ENCODE data around the gene WFIKKN1. TPM values are rescaled to one million over a fixed set of nuclear protein-coding genes. Genes with fewer than 3 reads are reported as not detected.

The WFIKKN1 gene
- total and polyA plus RNA-seq, 2 of the 13 experiments (the other 11 are each of a cell fraction or from before 2014, with no cell fraction given) = 1.7 to 4.9 TPM

DNA sequence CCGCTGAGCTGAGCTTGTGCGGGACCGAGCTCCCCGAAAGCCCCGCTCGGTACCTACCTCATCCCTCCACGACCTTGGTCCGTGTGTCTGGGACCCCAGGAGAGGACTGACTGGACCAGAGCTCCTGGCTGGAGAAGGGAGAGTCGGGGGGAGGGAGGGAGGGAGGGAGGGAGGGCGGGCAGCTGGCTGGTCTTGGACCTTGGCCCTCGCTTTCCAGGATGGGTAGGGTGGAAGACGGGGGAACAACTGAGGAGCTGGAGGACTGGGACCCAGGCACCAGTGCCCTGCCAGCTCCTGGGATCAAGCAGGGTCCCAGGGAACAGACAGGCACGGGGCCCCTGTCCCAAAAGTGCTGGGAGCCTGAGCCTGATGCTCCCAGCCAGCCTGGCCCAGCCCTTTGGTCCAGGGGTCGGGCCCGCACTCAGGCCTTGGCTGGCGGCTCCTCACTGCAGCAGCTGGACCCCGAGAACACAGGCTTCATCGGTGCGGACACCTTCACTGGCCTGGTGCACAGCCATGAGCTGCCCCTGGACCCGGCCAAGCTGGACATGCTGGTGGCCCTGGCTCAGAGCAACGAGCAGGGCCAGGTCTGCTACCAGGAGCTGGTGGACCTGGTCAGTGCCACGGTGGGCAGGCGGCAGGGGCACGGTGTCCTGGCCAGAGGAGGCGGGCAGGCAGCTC lies 45.2 kb downstream of the WFIKKN1 start (continued):
- no peak for TF ChIP-seq HNRNPLL (IDR thresholded peaks at IDR 0.05; ENCODE audit: low read depth, low read length, poor library complexity, severe bottlenecking)

DNA sequence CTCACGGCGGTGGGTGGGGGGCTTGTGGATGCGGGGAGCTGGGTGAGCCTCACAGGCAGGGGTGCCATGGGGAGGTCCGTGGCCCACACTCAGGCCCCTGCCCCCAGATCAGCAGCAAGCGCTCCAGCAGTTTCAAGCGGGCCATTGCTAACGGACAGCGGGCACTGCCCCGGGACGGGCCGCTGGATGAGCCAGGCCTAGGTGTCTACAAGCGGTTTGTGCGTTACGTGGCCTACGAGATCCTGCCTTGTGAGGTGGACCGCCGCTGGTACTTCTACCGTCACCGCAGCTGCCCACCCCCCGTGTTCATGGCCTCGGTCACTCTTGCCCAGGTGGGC lies 45.7 kb downstream of the WFIKKN1 start:
- Histone ChIP-seq H3K4me3 (replicated peaks in 1 of 3; ENCODE audit: insufficient read depth in 1 of 3, low read depth in 2 of 3, low read length in 3 of 3) (peak overlapping the region in 2 of 3 experiments; percentile 28 to 74; a peak in 2 of 6 replicates), H3K4me1 (ENCODE audit: insufficient read depth, low read length) (peaks cover 41% of the 10 kb centered on the region), H3K9me3 (ENCODE audit: low read length) (no peaks in the 10 kb centered on the region), H2AFZ (ENCODE audit: low read length) (no peak overlapping the region), H3K27ac (ENCODE audit: extremely low read length, insufficient read depth, low read length) (peak overlapping the region; percentile 60), H3K79me2 (ENCODE audit: insufficient read depth, low read length) (peaks cover 8% of the 10 kb centered on the region), H4K20me1 (ENCODE audit: insufficient read depth, low read length) (0 out of 2 replicates have a peak, but pooled peaks cover 3% of the 10 kb centered on the region), H3K36me3 (replicated peaks in 1 of 2; ENCODE audit: control insufficient read depth in 1 of 2, insufficient read depth in 2 of 2, low read length in 2 of 2) (peaks cover 12 to 22% of the 10 kb centered on the region in 2 experiments; a peak in 4 of 5 replicates), H3K27me3 (ENCODE audit: control insufficient read depth in 1 of 2, insufficient read depth in 2 of 2, low read length in 2 of 2) (no peaks in the 10 kb centered on the region; a peak in 1 of 5 replicates), H3K4me2 (ENCODE audit: low read depth, low read length) (peak overlapping the region; percentile 87; the same call in 1 of the 2 replicates), H3K9ac (ENCODE audit: insufficient read depth, low read depth, low read length) (no peak overlapping the region)
- ChIA-PET POLR2A (interaction anchor here (0.8 to 1.9 kb wide), 4 partner anchors 9 to 27 kb away, joined by 3 to 12 read pairs (median 6); partner anchors contain the start of genes RHOT2, WDR24 and WDR90), CTCF (ENCODE audit: low intra/inter-chr PET ratio, low total read pairs) (no interaction called here)
- 91% methylated on average over 4 of the region's 21 CpGs for WGBS (ENCODE audit: low lambda C conversion rate)
- no peak for ATAC-seq
- BruUV-seq (replicated peaks) = no TSS peak
- in situ Hi-C loops (cut with HindIII; ENCODE audit: extremely low pct_ligation_motif_present, low pct_unique_long_range_greater_than_20kb) (no loop called here), intact Hi-C loops (cut with micrococcal nuclease; ENCODE audit: unreplicated experiment) (no loop called here)
- DNase-seq (ENCODE audit: low spot score) = no peak
- no peak for FAIRE-seq
- no peak for TF ChIP-seq CBX2 (IDR thresholded peaks at IDR 0.05; ENCODE audit: low read depth, low read length)
- no peak for TF ChIP-seq CBX2 (CRISPR knock-in tag; IDR thresholded peaks at IDR 0.05; ENCODE audit: low read depth)
- TF ChIP-seq, protein P1, sequence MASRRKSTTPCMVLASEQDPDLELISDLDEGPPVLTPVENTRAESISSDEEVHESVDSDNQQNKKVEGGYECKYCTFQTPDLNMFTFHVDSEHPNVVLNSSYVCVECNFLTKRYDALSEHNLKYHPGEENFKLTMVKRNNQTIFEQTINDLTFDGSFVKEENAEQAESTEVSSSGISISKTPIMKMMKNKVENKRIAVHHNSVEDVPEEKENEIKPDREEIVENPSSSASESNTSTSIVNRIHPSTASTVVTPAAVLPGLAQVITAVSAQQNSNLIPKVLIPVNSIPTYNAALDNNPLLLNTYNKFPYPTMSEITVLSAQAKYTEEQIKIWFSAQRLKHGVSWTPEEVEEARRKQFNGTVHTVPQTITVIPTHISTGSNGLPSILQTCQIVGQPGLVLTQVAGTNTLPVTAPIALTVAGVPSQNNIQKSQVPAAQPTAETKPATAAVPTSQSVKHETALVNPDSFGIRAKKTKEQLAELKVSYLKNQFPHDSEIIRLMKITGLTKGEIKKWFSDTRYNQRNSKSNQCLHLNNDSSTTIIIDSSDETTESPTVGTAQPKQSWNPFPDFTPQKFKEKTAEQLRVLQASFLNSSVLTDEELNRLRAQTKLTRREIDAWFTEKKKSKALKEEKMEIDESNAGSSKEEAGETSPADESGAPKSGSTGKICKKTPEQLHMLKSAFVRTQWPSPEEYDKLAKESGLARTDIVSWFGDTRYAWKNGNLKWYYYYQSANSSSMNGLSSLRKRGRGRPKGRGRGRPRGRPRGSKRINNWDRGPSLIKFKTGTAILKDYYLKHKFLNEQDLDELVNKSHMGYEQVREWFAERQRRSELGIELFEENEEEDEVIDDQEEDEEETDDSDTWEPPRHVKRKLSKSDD (CRISPR knock-in tag; IDR thresholded peaks at IDR 0.05; ENCODE audit: low read depth) = no peak
- TF ChIP-seq ZNF556 (CRISPR knock-in tag; IDR thresholded peaks at IDR 0.05; ENCODE audit: borderline replicate concordance) = no peak
- no peak for TF ChIP-seq ELF4 (CRISPR knock-in tag; IDR thresholded peaks at IDR 0.05; ENCODE audit: borderline replicate concordance)
- no peak for TF ChIP-seq HNF4G (IDR thresholded peaks at IDR 0.05; ENCODE audit: borderline replicate concordance, low read depth, low read length)
- no peak for TF ChIP-seq HNF4G (CRISPR knock-in tag; IDR thresholded peaks at IDR 0.05; ENCODE audit: borderline replicate concordance, low read depth)
- TF ChIP-seq ZSCAN25 (CRISPR knock-in tag; IDR thresholded peaks at IDR 0.05) = 0 out of 2 replicates have a peak, but pooled peaks have one; percentile 6
- TF ChIP-seq FOXO1 (CRISPR knock-in tag; IDR thresholded peaks at IDR 0.05) = no peak
- TF ChIP-seq MYNN (CRISPR knock-in tag; IDR thresholded peaks at IDR 0.05; ENCODE audit: low read depth) = no peak
- TF ChIP-seq, protein P2, sequence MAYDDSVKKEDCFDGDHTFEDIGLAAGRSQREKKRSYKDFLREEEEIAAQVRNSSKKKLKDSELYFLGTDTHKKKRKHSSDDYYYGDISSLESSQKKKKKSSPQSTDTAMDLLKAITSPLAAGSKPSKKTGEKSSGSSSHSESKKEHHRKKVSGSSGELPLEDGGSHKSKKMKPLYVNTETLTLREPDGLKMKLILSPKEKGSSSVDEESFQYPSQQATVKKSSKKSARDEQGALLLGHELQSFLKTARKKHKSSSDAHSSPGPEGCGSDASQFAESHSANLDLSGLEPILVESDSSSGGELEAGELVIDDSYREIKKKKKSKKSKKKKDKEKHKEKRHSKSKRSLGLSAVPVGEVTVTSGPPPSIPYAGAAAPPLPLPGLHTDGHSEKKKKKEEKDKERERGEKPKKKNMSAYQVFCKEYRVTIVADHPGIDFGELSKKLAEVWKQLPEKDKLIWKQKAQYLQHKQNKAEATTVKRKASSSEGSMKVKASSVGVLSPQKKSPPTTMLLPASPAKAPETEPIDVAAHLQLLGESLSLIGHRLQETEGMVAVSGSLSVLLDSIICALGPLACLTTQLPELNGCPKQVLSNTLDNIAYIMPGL (CRISPR knock-in tag; IDR thresholded peaks at IDR 0.05; ENCODE audit: borderline replicate concordance in 1 of 2, low read depth in 1 of 2) = no peak
- TF ChIP-seq ZNF17 (CRISPR knock-in tag; IDR thresholded peaks at IDR 0.05) = no peak
- peak; percentile 68; the same call in 1 of the 2 replicates for TF ChIP-seq HNRNPL (IDR thresholded peaks at IDR 0.05; ENCODE audit: low read depth, low read length)
- peak; percentile 21 for TF ChIP-seq AGO1 (IDR thresholded peaks at IDR 0.05; ENCODE audit: low read depth, low read length, poor library complexity, severe bottlenecking)
- peak; percentile 11; the same call in 1 of the 2 replicates for TF ChIP-seq ZBTB38 (CRISPR knock-in tag; IDR thresholded peaks at IDR 0.05)
- TF ChIP-seq ZNF367 (CRISPR knock-in tag; IDR thresholded peaks at IDR 0.05; ENCODE audit: borderline replicate concordance) = no peak
- TF ChIP-seq ZNF629 (CRISPR knock-in tag; conservative IDR thresholded peaks at IDR 0.05) = no peak
- no peak for TF ChIP-seq ZNF724P (CRISPR knock-in tag; IDR thresholded peaks at IDR 0.05; ENCODE audit: borderline replicate concordance)
